GM12801 (cell line): ENCODE data around the gene TNIK.

Source experiments
- CTCF ChIP-seq: IDR thresholded peaks from one replicate; pipeline ENCODE4 v1.5.1; 2011; ENCODE audit warnings: control low read depth; ENCODE audit not compliant: insufficient read length; ENCODE audit errors: extremely low read depth

TNIK gene

GRCh38 chr3:171383206-171384018 is 76.8 kb downstream of the TNIK start:
- TF ChIP-seq CTCF = no peak

DNA sequence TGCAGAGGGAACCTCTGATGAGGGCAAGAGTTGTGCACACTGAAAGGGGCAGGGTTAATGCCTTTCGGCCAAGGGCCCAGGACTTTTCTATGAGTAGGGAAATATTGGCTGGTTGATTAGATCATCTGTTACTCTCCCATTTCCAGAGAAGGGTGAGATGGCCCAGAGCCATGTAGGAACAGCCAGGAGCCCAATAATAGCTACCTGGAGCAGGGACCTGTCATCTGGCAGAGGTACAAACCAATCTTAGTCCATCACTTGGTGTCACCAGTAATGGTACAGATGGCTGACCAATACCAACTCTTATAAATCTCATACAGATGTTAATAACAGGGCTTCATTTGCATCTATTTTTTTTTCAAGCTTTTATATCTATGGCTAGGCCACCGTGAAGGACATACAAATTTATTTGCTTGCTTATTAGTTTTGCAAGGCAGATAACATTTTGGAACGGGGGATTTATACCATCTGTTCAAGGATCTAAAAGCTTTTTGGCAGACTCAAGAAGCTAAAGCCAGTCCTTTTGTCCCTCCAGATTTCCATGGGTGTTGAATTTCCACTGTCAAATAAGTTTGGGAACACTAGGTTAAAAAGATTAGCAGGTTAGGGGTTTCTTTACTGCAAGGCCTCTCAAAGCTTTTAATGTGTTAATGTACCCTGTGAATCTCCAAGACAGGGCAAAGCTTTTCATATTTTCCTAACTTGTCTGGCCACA is 79.3 kb downstream of the TNIK start:
- TF ChIP-seq CTCF = no peak

GRCh38 chr3:171379961-171380483 is 80.2 kb downstream of the TNIK start:
- TF ChIP-seq CTCF = no peak

GRCh38 chr3:171379281-171379680 is 80.9 kb downstream of the TNIK start:
- TF ChIP-seq CTCF = no peak

DNA sequence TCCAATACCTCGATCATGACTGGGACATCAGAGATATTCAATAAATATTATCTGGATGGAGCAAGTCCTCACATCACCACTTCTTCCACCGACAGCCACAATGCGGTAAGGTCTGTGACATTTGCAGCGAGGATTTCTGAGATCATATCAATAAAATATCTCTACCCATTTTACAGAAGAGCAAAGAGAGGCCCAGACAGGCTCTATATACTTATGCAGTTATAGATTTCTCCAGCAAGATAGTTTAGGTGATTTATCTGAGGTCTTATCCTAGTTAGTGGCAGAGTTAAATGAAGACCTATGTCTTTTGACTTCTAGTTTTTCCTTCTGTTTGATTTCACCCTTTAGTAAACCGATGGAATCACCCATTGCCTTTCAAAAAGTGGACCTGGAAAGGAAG is 81.6 kb downstream of the TNIK start:
- TF ChIP-seq CTCF = no peak

DNA sequence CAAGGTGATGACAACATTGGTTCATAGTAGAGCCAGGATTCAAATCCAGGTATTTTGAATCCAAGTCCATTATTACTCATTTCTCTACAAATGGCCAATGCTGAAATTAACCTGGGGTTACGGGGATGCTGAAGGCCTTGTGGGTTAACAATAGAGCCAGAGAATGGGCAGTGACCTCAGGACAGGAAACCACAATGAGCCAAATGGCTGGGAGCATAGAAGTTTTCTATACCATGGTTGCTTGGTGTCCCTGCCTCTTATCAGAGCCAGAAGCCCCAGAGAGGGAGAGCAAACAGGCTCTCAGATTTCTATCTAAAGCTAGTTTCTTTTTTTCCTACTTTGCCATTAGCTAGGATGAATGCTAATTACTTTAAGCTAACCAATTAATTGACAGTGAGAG is 82.3 kb downstream of the TNIK start:
- TF ChIP-seq CTCF = no peak

DNA sequence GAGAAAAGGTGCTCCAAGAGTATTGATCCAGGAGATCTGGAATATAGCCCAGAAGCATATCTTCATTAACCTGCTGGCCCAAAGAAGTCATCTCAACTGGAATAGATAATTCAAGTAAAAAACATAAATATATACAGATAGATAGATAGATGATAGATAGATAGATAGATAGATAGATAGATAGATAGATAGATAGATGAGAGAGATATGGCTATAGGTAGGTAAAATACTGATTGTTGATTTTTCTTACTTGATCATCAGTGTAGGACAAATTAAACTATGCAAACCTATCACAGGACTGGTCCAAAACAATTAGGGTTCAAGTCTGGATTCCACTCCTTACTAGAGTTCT is 83.6 kb downstream of the TNIK start:
- no peak for TF ChIP-seq CTCF
